NCI-H2029 treated with DMSO at 0.1 percent for 48 hours (cell line): ENCODE results near the gene CHCHD1.
"Not testable (repeated sequence)": the region's sequence is repeated elsewhere in the genome, so short reads cannot be mapped to it uniquely, and the experiment has no call there.

Source experiments
- DNase-seq: peaks from one replicate; lab custom pipeline; 2025; lab: John Stamatoyannopoulos, UW

The CHCHD1 gene

DNA sequence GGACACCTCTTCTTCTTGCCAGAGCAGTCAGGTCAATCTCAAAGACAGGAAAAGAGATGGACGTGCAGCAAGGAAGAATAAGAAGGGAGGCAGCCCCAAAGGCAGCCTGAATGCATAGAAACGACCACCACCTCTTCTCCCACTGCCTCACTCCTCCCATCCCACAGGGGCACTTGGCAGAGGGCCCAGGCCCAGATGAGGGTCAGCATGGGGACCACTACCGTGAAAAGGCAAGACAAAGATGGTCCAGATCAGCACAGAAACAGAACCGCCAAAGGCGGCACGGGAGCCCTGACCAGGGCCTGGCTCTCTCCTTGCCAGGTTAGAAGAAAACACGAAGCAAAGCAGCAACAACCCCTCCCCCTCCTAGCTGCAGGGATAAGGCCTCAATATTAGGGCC, 31.5 kb downstream of the CHCHD1 start:
- no peak for DNase-seq

DNA sequence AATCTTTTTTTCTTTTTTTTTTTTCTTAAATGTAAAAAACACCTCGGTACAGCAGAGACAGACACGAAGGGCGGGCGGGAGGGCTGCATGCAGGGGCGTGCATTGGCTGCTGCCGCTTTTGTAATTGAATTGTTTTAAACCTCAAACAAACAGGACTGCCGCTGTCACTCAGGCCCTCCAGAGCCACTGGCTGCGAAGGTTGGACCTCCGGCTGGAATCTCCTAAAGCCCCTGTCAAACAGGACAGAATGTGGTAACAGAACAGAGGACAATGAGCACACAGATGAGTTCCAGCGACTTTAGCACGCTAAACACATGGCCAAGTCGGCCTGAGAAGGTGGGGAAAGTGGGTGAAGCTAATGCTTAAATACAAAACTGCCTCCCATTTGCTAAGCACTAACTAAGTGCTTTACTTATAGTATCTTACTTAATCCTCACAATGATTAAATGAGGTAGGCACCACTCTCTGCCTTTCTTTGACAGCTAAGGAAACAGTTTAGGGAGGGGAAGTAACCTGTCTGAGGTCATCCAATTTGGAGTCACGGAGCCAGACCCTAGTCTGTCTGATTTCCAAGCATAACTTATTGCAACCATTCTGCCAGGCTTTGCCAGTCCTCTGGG, 32.5 kb downstream of the CHCHD1 start:
- DNase-seq, result no peak

DNA sequence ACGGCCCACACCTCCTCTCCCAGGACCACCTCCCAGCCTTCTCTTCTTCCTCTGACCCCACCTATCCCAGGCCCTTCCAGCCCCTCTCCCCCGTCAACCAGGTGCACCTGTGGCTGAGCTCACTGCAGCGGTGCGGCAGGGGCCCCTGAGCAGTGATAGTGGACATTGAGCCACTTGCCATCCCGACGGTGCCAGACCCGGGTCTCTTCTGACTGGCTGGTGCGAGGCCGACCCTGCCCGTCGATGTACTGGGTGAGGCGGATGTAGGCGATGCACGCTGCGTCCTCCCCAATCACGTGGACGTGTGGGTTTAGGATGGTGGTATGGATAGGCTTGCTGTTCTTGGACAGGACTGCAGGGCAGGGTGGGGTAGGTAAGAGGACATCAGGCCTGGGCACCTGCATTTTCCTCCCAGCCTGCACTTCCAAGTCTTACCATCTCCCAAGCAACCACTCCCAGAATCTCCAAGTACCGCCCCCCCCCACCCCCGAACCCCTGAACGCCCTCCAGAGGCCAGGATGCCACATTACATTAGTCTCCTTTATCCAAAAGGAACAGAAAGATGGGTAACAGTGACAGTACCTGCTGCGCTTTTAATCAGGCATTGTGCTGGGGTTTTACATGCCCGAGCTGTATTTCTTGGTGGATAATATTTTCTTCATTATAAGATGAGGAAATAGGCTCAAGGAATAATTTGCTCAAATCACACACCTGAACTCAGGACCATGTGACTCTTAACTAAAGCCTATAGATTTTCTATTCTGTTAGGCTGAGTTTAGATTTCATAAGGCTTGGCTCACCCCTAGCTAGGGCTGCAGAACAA, 33.3 kb downstream of the CHCHD1 start:
- DNase-seq, result no peak

DNA sequence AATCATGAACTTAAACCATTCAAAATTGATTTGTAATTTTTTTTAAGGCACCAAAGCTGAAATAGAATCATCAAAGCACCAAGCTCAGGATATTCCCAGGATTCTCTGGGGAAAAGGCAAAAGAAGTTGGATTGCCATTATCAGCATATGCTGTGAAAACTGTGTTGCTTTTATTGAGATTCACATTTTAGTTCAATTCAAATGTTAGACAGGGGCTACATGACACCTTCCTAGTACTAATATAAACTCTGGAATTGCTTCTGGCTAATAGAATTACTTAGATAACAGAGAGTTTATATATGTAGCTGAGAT, 33.8 kb downstream of the CHCHD1 start:
- DNase-seq, result no peak

DNA sequence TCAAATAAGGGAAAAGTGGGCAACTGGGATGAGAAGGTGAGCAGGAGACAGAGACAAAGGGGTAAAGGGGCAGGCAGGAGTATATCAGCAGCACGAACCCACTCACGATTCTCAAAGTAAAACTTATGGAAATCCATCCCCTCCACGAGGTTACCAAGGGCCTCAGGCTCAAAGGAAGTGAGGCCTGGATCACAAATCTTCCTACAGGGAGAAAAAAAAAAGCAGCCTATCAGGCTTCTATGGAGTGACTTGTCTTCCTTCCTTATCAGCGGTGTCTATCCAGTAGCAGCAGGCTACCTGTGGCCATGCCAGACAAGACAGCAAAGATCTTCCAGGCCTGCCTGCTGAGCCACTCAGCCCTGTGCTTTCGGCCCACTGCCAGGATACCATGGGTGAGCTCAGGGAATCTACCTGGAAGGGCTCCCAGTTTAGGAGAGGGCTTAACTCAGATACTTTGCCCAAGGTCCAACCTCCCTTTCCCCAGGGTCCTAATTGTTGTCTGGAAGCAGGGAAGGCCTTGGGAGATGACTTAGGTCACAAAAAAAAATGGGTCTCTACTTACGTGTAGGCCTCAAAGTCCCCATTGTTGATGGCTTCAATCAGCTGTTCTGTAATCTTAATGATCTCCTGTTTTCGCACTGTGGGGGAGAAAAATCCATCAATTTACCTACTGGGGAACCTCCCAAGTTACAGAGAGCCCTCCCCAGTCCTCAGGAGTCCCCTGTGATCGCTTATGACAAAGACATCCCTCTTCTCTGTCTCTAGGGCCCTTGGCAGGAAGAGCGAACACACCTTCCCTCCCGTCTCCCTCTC, 35.3 kb downstream of the CHCHD1 start:
- DNase-seq, result no peak

DNA sequence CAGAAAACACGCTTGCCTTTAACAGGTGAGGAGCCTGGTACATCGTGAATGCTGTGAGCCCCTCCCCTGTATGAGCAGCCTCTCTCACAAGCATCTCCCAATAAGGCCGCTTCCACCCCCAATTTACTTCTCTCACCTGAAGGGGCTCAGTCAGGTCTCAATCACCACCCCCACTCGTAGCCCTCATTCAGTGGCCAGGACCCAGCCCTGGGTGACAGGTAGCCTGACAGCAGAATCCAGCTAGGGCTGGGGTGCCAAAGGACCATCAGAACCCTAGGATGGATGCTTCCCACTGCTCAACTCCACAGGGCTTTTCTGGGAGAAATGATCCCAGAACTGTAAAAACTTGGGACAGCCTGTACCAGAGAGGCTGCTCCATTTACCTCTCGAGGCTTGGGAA, 36.0 kb downstream of the CHCHD1 start:
- no peak for DNase-seq

DNA sequence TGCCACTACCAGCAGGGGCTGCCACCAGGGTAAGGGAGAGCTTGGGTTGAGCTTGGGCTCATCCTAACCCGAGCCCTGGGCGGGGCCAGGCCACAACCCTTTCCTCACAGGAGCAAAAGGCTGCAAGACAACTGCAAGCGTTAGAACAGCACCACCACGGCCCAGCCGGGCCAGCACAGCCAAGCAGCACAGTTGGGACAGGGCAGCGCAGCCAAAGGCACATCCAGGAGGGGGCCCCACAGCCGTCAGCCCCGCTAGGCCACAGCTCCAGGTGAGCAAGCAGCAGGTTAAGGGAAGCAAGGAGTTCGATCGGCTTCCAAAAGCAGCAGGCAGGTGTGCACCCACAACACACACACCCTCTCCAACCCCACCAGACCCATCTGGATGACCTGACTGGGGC, 36.6 kb downstream of the CHCHD1 start:
- DNase-seq, result no peak

DNA sequence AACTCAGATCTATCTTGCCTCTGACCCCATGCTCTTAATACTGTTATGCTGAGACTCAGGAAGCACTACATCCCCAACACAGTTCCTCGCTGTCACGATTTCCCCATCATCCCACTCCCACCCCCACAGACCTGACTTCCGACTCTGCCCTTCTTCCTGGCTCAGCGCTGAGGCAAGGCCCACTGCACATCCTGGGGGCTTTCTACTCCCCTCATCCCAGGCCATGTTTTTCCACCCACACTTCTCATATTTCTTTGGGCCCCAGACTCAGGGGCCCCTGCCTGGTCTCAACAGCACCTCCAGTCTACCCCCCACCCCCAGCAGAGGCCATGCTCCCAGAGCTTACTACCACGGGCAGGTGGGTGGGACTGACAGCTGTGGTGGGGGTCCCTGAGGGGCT, 37.2 kb downstream of the CHCHD1 start:
- no peak for DNase-seq

DNA sequence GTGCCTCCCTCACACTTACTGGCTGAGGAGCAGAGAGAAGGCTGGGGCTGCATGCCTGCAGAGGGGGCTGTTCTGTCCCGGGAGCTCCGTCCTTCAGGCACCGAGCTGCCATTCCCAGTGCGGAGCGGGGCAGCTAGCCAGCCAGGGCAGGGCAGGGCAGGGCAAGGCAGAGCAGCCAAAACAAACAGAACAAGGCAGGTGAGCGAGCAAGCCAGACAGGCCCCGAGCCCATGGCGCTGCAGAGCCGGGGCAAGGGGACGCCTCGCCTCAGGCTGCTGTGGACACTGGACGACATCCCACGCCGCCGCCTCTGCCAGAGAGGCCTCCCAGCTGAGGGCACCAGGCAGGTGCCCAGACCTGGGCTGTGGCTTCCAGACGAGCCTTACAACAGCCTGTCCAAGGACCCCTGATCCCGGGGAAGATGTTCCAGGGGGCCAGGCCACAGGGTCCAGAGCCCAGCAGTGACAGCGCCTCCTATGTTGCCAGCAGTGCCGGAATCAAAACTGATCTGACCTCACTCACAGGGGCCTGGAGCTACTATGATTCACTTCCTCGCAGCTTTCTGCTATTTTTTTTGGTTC, 37.8 kb downstream of the CHCHD1 start:
- no peak for DNase-seq

DNA sequence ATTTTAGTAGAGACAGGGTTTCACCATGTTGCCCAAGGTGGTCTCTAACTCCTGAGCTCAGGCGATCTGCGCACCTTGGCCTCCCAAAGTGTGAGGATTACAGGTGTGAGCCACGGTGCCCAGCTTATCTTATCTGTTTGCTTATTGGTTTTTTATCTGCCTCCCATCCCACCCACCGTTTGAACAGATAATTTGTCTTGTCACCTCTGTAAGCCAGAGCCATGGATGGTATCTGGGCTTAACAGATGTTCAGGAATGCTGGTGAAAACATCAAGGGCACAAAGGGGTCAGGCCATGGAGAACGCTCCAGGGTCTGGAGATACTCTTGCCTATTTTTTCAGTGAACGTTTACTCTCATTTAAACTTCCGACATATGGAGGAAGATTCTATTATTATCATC, 41.5 kb downstream of the CHCHD1 start:
- DNase-seq, result no peak

DNA sequence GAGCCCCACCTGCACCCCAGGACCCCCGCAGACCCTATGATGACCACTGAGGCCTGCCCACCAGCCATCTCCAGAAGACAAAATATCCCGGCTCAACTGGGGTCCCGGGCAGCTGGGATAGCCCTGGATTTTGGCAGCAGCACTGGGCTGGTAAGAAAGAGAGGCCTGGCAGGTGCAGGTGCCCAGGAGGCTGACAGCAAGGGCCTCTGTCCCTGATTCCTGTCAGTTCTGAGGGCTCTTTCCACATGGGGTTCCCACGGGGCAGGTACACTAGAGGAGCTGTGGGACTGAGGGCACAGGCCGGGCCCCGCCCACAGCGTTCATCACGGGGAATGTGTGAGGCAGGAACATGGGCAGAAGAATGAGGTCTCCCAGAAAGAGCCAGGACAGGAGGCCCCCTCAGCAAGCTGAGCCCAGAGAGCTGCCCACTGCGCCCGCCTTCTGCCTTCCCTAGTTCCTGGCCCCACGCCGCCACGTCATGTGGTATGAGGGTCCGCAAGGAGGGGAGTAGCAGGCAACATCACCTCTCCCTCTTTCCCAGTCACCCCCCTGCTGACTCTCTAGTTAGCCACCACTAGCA, 42.4 kb downstream of the CHCHD1 start:
- no peak for DNase-seq

DNA sequence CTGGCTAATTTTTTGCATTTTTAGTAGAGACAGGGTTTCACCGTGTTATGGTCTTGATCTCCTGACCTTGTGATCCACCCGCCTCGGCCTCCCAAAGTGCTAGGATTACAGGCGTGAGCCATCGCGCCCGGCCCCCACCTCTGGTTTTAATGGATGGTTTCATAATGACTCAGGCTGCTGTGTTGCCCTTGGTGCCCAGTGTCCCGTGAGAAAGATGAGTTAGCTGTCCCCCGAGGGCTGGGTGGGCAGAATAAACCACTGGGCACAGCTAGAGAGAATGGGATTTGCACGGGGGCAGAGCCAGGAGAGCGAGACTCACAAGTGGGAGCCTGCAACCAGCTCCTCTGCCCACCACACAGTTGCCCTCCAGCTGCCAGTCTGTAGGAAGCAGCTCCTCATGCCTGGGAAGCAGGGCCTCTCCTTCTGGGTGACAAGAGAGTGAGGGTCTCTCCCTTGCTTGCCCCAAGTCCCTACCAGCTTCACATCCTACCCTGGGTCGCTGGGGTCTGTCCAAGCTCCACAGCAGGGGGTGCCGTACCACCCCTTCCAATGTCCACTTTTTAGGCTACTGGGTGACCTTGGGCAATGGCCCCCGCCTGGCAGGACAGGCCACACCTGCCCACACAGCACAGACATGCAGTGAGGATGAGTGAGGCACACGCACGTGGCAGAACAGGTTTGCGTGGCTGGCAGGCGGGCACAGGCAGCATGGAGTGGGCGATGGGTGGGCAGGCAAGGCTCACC, 45.7 kb downstream of the CHCHD1 start:
- DNase-seq, result no peak

DNA sequence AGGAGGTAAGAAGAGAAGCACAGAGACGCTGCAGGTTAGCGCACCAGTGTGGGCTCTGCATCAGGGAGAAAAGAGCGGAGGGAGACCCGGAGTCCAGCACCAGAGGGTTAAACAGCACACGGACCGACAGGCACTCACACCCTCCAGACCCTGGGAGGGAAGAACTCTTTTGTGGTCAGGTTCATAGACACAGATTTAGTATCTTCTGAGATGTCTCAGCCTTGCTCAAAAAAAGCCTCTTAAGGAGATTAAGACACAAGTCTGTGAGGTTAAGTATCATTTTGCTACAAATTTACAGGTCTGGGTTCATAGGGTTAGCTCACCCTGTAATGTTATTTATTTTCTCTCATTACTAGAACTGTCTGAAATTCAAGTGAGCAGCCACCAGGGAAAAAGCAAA, 46.3 kb downstream of the CHCHD1 start:
- no peak for DNase-seq

DNA sequence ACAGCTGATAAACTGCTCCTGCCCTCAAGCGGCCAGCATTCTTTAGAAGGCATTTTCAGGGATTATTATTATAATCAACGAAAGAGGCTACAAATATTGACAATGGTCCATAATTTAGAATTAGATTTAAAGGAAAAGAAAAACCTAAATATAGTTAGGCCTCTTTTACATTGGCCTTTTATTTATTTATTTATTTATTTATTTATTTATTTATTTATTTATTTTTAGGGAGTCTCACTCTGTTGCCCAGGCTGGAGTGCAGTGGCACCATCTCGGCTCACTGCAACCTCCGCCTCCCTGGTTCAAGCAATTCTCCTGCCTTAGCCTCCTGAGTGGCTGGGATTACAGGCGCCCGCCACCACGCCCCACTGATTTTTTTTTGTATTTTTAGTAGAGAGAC, 47.2 kb downstream of the CHCHD1 start:
- not testable (repeated sequence) for DNase-seq
